Measurements from ENCODE around the gene SLC41A2. TPM values are rescaled to one million over a fixed set of nuclear protein-coding genes. Genes with fewer than 3 reads are reported as not detected.
"Not testable (repeated sequence)": the region's sequence is repeated elsewhere in the genome, so short reads cannot be mapped to it uniquely, and the experiment has no call there.

Gene SLC41A2
- total RNA-seq, 1 experiment from 2014 or later, result 14.6 TPM

DNA sequence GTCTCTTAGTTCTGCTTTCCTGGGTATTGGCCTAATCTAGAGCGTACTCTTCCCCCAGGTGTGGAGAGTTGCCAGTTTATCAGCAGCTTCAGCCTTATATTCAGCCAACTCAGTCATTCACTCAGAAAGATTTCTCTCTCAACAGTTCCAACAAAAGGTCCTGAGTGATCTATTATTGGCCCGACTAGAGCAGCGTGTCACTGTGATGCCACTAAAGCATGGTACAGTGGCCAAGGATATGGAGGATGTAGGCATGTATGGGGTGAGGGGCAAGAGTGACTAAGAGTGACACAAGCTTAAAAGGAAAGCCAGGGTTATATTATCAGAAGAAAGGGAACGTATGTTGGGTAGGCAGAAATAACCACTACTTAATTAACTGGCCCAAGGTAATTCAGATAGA, 32.9 kb upstream of the SLC41A2 start:
- BruUV-seq (replicated peaks), result no TSS peak
- H3K9me3 Mint-ChIP-seq (ENCODE audit: unreplicated experiment), result no peaks in the 10 kb centered on the region
- POLR2A ChIA-PET, result no interaction called here
- DNase-seq (ENCODE audit: unreplicated experiment), result no peak
- H3K4me3 Mint-ChIP-seq (ENCODE audit: unreplicated experiment), result no peak overlapping the region
- H3K4me1 Mint-ChIP-seq (ENCODE audit: insufficient read depth, unreplicated experiment), result peaks cover 24% of the 10 kb centered on the region
- H3K27ac Mint-ChIP-seq (ENCODE audit: low read depth, unreplicated experiment), result no peak overlapping the region
- peaks cover 56% of the 10 kb centered on the region for H3K36me3 Mint-ChIP-seq (ENCODE audit: insufficient read depth, unreplicated experiment)
- TF ChIP-seq, protein P1, sequence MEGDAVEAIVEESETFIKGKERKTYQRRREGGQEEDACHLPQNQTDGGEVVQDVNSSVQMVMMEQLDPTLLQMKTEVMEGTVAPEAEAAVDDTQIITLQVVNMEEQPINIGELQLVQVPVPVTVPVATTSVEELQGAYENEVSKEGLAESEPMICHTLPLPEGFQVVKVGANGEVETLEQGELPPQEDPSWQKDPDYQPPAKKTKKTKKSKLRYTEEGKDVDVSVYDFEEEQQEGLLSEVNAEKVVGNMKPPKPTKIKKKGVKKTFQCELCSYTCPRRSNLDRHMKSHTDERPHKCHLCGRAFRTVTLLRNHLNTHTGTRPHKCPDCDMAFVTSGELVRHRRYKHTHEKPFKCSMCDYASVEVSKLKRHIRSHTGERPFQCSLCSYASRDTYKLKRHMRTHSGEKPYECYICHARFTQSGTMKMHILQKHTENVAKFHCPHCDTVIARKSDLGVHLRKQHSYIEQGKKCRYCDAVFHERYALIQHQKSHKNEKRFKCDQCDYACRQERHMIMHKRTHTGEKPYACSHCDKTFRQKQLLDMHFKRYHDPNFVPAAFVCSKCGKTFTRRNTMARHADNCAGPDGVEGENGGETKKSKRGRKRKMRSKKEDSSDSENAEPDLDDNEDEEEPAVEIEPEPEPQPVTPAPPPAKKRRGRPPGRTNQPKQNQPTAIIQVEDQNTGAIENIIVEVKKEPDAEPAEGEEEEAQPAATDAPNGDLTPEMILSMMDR (IDR thresholded peaks at IDR 0.05; ENCODE audit: unreplicated experiment), result no peak
- CTCF ChIA-PET, result interaction anchor here (0.8 kb wide), 2 partner anchors 13 to 32 kb away, joined by 3 read pairs; no protein-coding TSS in a partner anchor
- intact Hi-C loops (cut with micrococcal nuclease), result no loop called here
- H3K27me3 Mint-ChIP-seq (ENCODE audit: insufficient read depth, unreplicated experiment), result no peaks in the 10 kb centered on the region

DNA sequence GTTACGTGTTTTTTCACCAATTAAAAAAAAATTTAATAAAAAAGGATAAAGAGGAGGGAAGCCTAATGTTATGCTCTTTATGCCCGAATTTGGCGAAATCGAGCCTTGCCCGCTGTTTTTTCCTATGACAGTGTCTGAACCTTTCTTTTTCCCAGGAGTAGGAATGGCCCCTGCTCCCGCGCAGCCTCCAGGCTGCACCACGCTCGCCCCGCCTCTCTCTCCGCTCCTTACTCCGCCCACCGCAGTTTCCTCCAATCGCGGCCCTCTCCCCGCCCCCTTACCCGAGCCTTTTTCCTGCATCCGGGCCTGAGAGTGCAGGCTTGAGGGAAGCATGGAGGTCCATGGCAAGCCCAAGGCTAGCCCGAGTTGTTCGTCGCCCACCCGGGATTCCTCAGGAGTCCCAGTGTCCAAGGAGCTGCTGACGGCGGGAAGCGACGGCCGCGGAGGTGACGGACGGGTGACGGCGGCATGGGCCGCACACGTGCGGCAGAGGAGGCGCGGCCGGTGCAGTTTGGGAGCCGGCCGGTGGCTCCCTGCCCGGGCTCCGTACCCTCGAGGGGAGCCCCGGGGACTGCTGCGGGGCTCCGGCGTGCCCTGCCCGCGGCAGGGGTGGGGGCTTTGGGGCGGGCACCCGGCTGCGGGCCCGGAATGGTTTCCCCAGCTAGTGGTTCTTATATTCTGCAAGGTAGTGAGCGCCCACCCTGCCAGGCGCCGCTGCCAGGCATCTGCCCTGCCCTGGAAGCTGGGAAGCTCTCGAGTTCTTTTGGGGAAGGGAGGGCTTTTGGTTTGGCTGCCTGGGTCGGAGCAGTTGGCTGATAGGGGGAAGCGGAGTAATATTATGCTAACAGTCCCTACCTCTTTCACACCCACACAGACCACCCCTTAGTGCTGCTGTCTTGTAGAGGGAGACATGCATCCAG, 28.2 kb upstream of the SLC41A2 start, which contains the start of gene NOPCHAP1:
TSS of gene NOPCHAP1 (plus strand) at position 295 of the 920 bp plus-strand sequence. CDS start at position 332, 37 bp downstream.
- TF ChIP-seq, protein P1 (IDR thresholded peaks at IDR 0.05; ENCODE audit: unreplicated experiment), result no peak
- Mint-ChIP-seq H3K4me3 (ENCODE audit: unreplicated experiment) (peak within 1 kb of the TSS; percentile 84), H3K36me3 (ENCODE audit: insufficient read depth, unreplicated experiment) (peaks cover 14% of the 10 kb centered on the region), H3K9me3 (ENCODE audit: unreplicated experiment) (no peaks in the 10 kb centered on the region), H3K27me3 (ENCODE audit: insufficient read depth, unreplicated experiment) (no peaks in the 10 kb centered on the region), H3K4me1 (ENCODE audit: insufficient read depth, unreplicated experiment) (peaks cover 30% of the 10 kb centered on the region), H3K27ac (ENCODE audit: low read depth, unreplicated experiment) (peak within 1 kb of the TSS; percentile 43)
- POLR2A ChIA-PET, result interaction anchor here (0.9 to 2.5 kb wide), 8 partner anchors 10 to 700 kb away, joined by 3 to 20 read pairs (median 4); partner anchors contain the start of gene SLC41A2
- DNase-seq (ENCODE audit: unreplicated experiment), result peak; percentile 91
- CTCF ChIA-PET, result interaction anchor here (0.6 to 1.7 kb wide), 4 partner anchors 27 to 605 kb away, joined by 3 to 6 read pairs (median 4); no protein-coding TSS in a partner anchor
- no TSS peak for BruUV-seq (replicated peaks)
- intact Hi-C loops (cut with micrococcal nuclease), result no loop called here

DNA sequence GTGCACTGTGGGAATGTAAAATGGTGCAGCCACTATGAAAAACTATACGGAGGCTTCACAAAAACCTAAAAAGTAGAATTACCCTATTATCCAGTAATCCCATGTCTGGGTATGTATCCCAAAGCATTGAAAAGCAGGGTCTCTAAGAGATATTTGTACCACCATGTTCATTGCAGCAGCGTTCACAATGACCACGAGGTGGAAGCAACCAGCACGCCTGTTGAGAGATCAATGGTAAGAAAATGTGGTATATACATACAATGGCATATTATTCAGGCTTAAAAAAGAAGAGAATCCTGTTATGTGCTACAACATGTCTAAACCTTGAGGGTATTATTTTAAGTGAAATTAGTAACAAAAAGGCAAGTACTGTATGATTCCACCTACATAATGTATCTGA, 27.1 kb upstream of the SLC41A2 start:
- Mint-ChIP-seq H3K27me3 (ENCODE audit: insufficient read depth, unreplicated experiment) (no peaks in the 10 kb centered on the region), H3K27ac (ENCODE audit: low read depth, unreplicated experiment) (no peak overlapping the region), H3K4me1 (ENCODE audit: insufficient read depth, unreplicated experiment) (peaks cover 30% of the 10 kb centered on the region), H3K4me3 (ENCODE audit: unreplicated experiment) (peak overlapping the region; percentile 84), H3K9me3 (ENCODE audit: unreplicated experiment) (no peaks in the 10 kb centered on the region), H3K36me3 (ENCODE audit: insufficient read depth, unreplicated experiment) (peaks cover 11% of the 10 kb centered on the region)
- intact Hi-C loops (cut with micrococcal nuclease), result no loop called here
- DNase-seq (ENCODE audit: unreplicated experiment), result no peak
- POLR2A ChIA-PET, result interaction anchor here (0.8 to 2.5 kb wide), 4 partner anchors 10 to 32 kb away, joined by 3 to 20 read pairs (median 5); partner anchors contain the start of gene SLC41A2
- TF ChIP-seq, protein P1 (IDR thresholded peaks at IDR 0.05; ENCODE audit: unreplicated experiment), result no peak
- CTCF ChIA-PET, result interaction anchor here (1.7 kb wide), 1 partner anchor 26 kb away, joined by 6 read pairs; no protein-coding TSS in a partner anchor
- no TSS peak for BruUV-seq (replicated peaks)

DNA sequence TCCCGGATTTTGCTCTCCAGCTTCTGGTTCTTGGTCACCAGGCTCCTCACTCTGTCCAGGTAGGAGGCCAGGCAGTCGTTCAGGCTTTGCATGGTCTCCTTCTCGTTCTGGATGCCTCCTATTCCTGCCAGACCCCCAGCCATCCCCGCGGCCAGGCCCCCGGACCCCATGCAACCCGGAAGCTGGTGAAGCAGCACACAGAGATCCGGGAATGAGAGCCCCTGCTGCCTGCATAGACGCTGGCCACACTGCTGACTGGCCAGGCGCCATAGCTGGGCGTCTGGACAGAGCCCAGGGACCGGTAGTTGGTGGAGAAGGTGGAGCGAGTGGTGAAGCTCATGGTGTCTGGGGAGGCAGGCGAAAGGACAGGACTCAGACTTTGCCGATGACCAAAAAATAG, 19.6 kb upstream of the SLC41A2 start:
- DNase-seq (ENCODE audit: unreplicated experiment); BruUV-seq (replicated peaks); H3K9me3 Mint-ChIP-seq (ENCODE audit: unreplicated experiment); H3K27ac Mint-ChIP-seq (ENCODE audit: low read depth, unreplicated experiment); H3K27me3 Mint-ChIP-seq (ENCODE audit: insufficient read depth, unreplicated experiment); POLR2A ChIA-PET; H3K4me3 Mint-ChIP-seq (ENCODE audit: unreplicated experiment); H3K4me1 Mint-ChIP-seq (ENCODE audit: insufficient read depth, unreplicated experiment); intact Hi-C loops (cut with micrococcal nuclease); H3K36me3 Mint-ChIP-seq (ENCODE audit: insufficient read depth, unreplicated experiment): not testable (repeated sequence)
- CTCF ChIA-PET, result interaction anchor here (1.1 kb wide), 1 partner anchor 19 kb away, joined by 3 read pairs; no protein-coding TSS in a partner anchor

Measured in MCF 10A (cell line).